ENCODE data around the gene NFATC1.

GRCh38 chr18:79531386-79531785 is 135.7 kb downstream of the NFATC1 start:
- TF ChIP-seq EZH2 (IDR thresholded peaks at IDR 0.05; ENCODE audit: insufficient read depth, poor library complexity, severe bottlenecking) (no peak), EZH2phosphoT487 (IDR thresholded peaks at IDR 0.05; ENCODE audit: insufficient read depth, low read depth) (no peak)
